Fibroblast of mammary gland (primary cell): ENCODE data around the gene ZC3H18.

ENCODE experiments used
- DNase-seq: peaks from one replicate; pipeline ENCODE4 v3.0.0-alpha.2; 2010; ENCODE audit warnings: low read depth
- H3K4me3 ChIP-seq: 2 replicates; pipeline ENCODE4 v1.5.1; 2011; ENCODE audit warnings: low read depth, mild to moderate bottlenecking, low read length, moderate library complexity; ENCODE audit not compliant: control insufficient read depth
- CTCF ChIP-seq: conservative IDR thresholded peaks from 2 replicates; pipeline ENCODE4 v1.5.1; 2011; ENCODE audit warnings: low read depth, low read length, inconsistent platforms; ENCODE audit not compliant: control insufficient read depth, insufficient read depth

The ZC3H18 gene

GRCh38 chr16:88570691-88571092 is 489 bp downstream of the ZC3H18 start:
- no peak for TF ChIP-seq CTCF
- peak overlapping the region; percentile 80 for H3K4me3 ChIP-seq
- no peak for DNase-seq

- no peak for TF ChIP-seq CTCF
- H3K4me3 ChIP-seq: no peak overlapping the region
- DNase-seq: no peak
These were observed 5.0 kb downstream of the ZC3H18 start for GRCh38 chr16:88575251-88575650.

- TF ChIP-seq CTCF: no peak
- no peak for DNase-seq
- no peak overlapping the region for H3K4me3 ChIP-seq
These were observed 6.1 kb downstream of the ZC3H18 start for GRCh38 chr16:88576307-88576706.

GRCh38 chr16:88577166-88577565 is 7.0 kb downstream of the ZC3H18 start:
- TF ChIP-seq CTCF: no peak
- no peak for DNase-seq
- H3K4me3 ChIP-seq: no peak overlapping the region

GRCh38 chr16:88578446-88579313 is 8.5 kb downstream of the ZC3H18 start:
- H3K4me3 ChIP-seq: no peak overlapping the region
- no peak for DNase-seq

GRCh38 chr16:88580371-88580770 is 10.2 kb downstream of the ZC3H18 start:
- no peak for TF ChIP-seq CTCF
- DNase-seq: no peak
- H3K4me3 ChIP-seq: no peak overlapping the region

More at GRCh38 chr16:88578446-88579313, 8.5 kb downstream of the ZC3H18 start:
- TF ChIP-seq CTCF: no peak
